NCI-H1417 treated with DMSO at 0.1 percent for 48 hours (cell line): ENCODE results near the gene UROC1.

ENCODE experiments used
- DNase-seq: peaks from one replicate; lab custom pipeline; 2025; lab: John Stamatoyannopoulos, UW

Gene UROC1

DNA sequence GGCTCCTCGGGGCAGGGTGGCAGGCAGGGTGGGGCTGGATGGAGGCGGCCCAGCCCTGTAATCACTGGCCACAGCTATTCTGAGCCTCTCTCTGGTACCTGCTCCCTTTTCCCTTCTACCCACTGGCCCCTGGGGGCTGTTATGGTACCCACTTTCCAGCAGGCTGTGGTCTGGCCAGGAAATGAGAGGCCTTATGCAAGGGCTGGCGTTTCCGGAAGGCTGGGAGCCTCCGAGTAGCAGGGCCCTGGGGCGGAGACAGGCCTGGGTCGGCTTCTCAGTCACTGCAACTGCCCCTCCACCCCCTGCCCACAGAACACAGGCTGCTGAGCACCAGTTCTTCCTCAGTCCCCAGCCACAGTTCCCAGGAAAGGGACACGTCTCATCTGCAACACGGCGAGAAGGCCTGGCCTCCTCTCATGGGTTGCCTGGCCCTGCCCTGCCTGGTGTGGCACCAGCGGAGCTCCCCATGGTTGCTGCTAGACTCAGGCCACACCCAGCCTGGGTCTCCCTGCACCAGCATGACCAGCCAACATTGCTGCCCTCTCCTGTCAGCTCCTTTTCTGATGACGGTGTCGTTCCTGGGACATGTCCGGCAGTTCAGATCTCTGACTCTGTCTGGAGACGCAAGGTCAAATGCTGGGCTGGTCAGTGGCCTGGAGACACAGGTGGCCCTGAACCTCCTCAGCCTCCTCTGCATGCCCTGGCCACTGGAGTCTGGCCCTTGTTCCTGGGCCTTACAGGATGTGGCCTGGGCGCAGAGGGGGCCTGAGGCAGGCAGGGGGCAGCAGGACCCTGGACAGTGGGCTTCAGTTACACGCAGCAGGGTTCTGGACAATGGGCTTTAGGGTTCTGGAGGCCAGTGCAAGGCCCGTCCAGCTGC, 12.8 kb upstream of the UROC1 start:
- no peak for DNase-seq

DNA sequence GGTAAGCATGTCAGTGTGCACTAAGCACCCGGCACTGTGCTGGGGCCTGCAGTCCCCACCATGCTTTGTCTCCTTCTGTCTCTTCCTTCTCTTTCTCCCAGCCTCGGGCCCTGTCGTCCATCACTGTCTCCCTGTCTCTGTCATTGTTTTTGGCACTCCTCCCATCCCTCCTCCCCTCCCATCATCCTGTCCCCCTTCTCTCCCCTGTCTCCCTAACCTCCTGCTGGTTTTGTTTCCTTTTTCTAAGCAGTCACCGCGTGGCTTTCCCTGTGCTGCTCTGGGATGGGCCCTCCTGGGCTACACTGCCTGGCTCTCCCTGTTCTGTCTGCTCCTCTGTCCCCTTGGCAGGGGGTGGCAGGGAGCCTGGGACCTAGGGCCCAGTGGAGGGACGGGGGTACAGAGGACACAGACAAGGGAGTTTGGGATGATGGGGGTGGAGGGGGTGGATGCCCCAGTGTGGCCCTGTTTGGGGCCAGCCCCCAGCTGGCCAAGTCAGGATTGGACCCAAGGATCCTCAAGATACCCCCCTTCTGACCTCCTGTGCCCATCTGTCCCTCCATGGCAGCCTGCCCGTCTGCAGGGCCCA, 12.1 kb upstream of the UROC1 start:
- no peak for DNase-seq

DNA sequence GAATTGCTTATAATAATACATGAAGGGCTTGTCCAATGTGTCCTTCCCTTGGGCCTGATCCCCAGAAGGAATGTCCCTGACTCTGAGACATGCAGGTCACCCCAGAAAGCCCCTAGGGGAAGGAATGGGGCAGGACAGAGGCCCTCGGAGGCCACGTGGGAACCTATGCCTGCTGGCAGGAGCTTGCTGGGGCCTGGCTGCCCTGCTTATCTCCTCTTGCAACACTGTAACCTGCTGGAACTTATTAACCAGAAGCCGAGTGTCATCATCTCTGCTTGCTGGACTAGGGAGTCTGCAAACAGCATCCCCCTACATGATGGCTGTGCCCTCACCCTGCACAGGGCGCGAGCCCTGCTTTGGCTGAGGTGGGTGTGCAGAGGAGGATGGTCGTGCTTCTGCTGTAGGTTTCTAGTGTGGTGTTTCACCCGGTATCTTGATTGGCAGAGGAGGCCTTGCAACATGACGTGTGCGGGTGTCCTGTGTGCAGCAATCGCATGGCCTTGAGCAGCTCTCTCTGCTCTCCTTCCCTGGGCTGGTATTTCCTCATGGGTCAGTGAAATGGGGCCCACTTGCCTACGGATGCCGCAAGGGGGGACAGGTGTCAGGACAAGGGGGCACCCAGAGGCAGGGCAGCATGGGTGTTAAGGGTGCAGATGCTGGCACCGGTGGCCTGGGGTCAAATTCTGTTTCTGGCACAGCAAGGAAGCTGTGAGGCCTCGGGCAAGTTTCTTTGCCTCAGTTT, 11.4 kb upstream of the UROC1 start:
- DNase-seq, result no peak

DNA sequence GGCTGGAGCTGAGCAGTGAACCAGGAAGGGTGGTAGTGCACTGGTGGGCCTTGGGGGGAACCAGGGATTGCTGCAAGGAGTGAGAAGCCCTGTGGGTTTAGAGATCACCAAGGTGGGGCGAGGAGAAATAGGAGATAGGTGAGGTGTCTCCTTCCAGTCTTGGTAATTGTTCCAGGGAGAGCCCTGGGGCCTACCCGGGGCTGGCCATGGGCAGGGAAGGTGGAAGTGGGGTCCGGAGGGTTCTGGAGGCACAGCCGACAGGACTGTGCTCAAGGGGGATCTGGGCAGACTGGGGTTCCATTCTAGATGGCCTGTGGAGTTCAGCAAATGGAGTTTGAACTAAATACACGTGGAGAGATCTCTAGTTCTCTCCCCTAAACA, 10.8 kb upstream of the UROC1 start:
- no peak for DNase-seq

DNA sequence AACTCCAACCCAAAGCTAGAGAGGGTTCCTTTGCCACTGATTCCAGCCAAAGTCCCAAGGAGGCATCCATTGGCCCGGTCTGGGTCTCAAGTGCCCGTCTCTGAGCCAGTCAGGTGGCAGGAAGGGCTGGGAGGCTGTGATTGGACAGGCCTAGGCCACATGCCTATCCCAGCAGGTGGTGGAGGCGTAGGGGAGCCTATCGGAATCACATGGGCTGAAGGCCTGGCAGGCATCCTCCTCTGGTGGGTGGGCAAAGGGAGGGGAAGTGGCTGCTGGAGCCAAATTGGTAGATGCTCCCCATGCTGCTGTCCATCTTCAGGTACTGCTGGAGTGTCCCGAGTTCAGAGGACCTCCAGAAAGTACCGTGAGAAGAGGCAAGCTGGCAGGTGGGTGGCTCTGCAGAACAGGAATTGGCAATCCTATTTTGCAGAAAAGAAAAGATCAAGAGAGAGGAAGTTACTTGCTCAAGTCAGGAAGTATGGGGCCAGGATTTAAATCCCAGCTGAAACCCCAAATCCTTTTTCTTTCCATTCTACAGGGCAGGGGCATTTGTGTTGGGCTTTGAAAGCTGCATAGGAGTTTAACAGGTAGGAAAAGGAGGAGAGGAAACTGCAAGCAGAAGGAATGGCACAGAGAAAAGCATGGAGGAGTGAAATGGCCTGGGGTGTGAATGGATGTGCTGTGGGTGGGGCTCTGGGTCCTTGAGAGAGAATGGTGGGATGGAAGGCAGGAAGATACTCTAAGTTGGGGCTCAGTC, 10.1 kb upstream of the UROC1 start:
- no peak for DNase-seq

DNA sequence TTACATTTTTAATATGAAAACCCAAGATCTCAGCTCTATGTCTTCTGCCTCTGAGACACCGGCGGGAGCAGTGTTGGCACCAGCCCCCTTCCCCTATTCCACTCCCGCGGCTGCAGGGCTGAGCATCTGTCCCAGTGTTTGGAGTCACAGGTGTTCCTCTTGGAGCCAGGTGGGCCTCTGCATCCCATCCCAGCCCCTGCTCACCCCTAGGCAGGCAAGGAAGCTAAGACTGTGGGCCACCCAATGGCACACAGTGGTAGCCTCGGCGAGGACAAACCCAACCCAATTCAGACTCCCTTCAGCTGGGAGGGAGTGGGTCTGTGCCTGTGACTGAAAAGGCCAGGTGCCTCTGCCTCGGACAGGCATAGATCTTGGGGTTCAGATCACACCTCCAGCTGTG, 9.4 kb upstream of the UROC1 start:
- no peak for DNase-seq

DNA sequence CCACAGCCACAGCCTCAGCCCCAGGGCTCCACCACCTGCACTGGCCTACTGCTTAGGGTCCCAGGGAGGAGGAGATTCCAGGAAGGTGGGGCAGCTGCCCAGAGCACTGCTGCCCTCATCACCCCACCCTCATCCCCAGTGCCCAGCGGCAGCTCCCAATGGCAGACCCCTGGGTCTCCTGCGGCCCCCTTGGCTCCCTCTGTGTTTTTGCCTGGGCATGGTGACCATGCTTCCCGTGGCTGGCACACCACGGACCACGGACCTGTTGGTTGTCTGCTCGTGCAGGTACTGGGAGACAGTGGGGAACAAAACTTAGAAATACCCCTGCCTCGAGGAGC, 9.1 kb upstream of the UROC1 start:
- no peak for DNase-seq

DNA sequence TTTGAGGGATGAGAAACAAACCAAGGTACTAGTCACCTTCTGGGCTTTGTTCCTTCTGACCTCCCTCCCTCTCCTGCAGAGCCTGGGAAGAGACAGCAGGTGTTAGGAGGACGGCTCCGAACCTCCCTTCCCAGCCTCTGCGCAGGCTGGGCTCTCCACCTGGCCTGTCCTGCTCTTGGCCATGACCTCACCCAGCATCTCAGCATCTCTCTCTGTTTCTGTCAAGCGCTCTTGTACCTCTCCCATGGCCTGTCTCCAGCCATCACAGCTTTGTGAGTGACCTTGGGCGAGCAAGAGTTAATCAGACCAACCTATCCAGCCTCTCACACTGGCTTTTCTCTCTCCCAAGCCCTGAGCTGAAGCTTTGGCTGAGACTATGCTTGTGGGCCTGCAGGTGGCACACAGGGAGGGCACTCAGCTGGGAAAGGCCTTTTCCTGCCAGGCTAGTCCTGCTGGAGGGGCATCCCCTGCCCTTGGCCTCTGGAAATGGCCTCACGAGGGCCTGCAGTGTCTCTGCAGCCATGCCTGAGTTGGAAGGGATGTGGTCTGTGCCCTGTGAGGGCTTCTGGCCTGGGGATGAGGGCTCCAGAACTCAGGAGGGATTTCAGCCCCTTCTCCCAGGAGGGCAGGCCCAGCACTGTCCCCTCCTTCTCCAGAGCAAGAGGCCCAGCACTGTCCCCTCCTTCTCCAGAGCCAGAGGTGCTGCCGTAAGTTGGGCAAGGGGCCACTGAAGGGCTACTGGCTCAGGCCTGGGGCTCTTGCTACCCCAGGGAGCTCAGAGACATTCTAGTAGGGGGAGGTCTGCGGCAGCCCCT, 8.5 kb upstream of the UROC1 start:
- DNase-seq, result no peak

DNA sequence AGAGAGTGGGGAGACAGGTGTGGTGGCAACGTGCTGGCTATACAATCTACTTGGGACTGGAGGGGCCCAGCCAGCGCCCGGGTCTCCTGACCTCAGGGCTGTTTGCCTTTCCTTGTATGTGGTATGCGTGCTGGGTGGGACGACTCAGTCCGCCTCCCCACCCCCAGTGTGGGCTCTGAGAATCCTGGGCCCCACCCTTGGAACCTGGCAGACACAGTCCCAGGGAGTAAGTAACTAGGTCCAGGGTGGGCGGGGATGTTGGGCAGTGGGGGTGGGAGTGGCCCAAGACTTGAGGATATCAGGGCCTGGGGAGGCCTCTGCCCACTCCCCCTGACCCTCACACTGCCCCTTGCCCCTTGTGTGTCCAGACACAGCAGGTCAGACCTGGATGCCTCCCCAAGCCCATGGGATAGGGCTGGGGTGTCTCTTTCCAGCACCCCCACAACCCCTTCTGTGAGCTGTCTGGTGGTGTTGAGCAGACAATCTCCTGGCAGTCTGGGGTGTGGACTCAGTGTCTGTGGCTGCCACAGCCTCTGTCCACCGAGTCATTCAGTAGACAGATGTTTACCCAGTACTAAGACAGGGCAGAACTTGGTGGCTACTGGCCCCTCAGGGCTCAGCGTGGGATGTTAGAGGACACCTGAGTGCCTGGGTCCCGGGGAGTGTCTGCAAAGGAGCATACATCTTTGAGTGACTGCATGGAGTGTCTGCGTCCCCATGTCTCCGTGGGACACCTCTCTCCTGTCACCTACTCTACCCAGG, 7.7 kb upstream of the UROC1 start:
- DNase-seq, result no peak

DNA sequence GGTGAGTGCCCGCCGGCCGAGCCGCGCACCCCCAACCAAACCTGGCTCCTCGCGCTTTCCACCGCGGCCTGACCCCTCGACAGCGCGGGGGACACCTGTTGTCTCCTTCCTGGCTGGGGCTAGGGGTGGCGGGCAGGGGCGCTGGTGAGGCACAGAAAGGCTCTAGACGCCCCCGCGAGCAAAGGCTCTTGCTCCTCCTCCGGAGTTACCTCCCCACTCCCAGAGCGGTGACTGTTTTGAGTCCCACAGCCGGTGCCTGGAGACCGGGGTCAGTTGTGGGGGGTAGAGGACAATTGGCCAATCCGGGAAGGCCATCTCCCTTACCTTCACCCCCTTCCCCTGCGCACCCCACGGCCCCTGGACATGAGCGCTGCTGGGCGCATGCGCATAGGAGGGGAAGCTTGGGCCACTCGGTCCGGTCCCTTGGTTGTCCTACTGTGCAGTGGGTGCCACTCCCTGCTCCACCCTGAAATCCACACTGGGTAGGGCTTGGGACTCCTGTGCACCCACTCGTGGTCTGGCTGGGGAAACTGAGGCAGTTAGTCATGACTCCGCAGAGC, 6.9 kb upstream of the UROC1 start:
- DNase-seq, result no peak

DNA sequence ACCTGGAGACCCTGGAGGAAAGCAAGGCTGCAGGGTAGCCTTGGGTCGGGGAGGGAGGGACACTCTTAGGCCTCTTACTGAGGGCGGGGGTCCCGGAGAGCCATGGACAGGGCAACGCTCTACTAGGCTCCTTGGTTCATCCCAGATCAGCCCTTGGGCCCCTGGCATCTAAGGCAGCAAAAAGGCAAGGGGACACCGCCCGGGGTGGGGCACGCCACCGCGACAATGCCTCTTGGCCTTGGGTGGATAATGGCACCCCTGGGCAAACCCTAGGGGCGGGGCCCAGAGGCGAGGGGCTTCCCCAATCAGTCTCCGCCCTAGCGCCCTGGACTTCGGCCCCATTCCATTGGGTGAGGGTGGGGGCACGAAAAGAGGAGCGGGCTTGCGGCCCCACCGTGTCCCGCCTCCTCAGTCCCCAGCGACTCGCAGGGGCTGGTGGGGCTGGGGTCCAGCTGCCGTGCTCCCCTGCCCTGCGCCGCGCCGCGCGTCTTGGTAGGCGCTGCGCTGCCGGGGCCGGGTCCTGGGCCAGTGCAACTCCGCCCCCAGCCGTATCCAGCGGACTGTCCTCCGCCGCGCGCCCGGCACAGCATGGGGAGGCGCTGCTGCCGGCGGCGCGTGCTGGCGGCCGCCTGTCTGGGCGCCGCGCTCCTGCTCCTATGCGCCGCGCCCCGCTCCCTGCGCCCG, 6.3 kb upstream of the UROC1 start, which contains the start of gene CHST13:
Gene CHST13, plus strand, starts transcription at position 411 of the 684 bp plus-strand sequence. Its CDS starts 178 bp downstream, at position 589.
- no peak for DNase-seq

DNA sequence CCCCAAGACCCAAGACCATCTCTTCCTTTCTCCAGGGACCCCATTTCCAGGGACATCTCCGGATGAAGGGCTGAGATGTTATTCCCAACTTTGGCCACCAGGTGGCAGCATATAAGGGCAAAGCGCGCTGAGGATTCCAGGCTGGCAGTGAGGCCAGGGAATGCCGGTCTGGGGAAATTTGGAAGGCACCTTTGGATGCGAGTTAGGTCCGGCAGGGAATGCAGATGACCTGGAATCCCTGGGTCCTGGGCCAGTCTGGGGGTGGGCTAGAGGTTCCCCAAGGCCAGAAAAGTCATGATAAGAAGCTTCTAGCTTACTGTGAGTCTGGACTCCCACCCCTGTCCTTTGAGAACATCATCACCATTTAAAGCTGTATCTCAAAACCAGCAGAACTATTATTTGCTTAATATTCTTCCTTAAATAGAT, 4.8 kb upstream of the UROC1 start:
- no peak for DNase-seq

DNA sequence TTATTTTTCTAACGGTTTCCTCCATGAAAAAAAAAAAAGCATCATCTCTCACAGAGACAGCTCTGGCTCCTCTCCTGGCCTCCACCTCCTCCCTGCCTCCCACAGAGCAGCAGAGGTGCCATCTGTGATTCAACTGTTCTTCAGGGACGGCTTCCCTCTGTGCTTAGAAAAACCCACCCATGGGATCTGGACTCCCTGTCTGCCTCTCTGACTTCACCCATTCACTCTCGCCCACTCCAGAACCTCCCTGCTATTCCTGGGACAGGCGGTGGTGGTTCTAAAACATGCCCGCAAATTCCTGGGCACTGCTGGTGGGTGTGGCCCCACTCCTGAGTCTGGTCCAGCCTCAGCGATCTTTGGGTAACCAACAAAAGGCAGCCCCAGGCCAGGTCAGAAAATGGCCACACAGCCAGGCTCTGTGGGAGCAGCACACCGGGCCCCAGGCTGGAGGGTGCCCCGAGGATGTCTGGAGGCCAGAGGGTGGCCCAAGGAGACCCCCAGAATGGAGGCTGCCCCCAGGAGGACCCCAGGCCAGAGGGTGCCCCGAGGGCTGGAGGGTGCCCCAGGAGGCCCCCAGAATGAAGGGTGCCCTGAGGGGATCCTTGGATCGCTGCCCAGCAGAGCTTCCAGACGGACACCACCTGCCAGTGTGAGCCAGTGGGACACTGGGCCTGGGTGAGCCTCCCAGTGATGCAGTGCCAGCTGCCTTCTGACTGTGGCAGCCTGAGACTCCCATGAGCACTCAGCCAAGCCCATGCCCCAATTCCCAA, 3.7 kb upstream of the UROC1 start:
- DNase-seq, result no peak

DNA sequence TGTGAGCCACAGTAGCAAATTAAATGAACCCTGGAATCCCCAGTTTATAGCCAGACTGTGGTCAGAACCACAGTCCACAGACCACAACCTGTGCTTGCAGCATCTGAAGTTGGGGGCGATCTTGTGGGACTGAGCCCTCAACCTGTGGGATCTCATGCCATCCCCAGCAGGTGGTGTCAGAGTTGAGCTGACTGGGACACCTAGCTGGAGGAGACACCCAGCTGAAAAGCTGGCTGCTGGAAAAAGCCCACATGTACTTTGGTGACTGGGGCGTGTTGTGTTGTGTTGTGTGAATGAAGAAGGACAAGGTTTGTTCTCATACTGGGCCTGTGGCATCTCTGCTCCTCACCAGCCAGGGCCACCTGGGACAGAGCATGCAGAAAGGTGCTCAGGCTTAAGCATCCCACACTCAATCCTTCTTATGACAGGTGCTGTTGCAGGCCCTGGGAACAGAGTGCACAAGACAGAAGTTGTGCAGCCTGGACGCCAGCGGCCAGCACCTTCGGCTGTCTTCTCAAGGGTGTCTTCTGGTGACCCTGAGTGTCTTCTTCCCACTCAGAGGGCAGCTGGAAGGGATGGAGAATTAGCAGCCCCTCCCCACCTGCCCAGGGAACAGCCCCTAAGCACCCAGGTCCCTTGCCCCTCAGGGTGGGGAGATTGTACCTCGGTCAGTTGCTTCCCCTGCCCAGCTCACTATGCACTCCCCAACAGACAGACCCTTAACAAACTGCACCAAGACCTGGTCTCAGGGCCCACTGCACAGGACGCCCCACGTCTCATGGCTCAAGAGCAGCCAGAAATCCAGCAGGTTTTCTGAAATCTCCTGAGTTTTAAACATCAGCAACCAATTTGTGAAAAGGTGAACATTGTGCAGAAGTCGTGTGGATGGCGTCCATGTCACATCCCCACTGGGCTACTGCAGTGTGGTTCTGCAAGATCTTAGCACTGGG, 2.2 kb upstream of the UROC1 start:
- no peak for DNase-seq

DNA sequence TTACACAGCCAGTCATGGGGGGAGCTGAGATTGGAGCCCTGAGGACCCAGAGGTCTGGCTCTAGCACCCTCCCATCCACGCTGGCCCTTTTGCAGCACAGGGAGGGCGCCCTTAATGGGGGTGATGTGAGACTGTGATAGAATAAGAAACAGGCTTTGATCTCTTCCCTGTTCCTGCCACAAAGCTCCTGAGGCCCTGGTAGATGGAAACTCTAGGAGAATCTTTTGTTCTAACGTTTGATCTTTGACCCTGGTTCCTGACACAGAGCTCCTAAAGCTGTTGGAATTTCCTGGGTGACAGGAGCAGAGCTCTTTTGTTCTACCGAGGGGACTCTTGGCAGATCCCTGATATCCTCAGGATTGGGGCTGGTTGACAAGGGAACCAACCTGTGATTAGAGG, 1.2 kb upstream of the UROC1 start:
- DNase-seq, result no peak

DNA sequence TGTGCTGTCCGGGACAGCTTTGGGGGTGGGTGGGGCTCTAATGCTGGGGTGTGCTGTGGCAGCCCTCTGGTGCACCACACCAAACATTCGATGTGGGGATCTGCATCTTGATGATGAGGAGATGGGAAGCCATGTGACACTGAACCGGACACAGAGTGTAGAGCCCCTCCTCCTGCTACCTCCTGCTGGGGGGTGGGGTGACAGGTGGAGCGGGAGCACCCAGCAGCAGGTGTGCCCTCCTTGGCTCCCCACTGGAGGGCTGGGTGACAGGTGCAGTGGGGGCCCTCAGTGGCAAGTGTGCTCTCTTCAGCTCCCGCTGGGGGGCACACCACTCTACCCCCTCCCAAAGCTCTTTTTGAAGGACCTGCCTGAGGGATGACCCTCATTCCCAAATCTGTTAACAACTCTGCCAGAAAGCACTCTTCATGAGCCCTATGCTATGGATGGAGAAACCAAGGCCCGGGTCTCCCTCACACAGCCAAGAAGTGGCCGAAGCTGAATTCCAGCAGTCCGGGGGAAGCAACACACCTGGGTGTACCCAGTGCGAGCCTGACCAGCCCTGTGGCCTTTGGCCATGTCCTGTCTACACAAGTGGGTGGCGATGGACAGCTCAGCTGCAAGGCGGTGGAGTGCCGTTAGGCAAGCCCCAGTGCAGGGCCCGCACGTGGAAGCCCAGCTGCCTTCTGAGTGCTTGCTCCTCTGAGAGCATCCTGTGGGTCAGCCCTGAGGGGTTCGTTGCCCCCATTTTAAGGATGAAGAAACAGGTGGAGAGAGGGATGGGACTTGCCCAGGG, 609 bp upstream of the UROC1 start:
- DNase-seq, result no peak

DNA sequence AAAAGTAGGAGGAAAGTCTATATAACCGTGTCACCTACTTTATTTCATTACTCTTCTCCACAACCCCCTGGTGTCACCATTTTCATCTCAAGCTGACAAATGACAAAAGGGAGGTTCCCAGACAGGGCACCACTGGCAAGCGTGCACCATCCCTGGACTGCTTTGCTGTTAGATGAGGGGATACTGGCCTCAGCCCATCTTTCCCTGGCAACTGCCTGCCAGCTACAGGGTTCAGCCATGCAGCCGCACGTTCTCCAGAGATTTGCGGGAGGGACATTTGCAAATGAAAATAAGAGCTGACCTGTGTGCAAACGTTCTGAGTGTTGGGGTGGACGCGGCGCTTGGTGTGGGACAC, 660 bp downstream of the UROC1 start:
- no peak for DNase-seq
